K562 (cell line): ENCODE measurements around the gene FOXA3. TPM values are rescaled to one million over a fixed set of nuclear protein-coding genes. Genes with fewer than 3 reads are reported as not detected.

Experiments used
- ATF3 ChIP-seq, 2 experiments: fragments of 450-650 bp in 1 of 2; sonication (generic) in 1 of 2; formaldehyde crosslinking in 1 of 2; IDR thresholded peaks in 1 of 2; conservative IDR thresholded peaks in 1 of 2; 2 replicates each; pipeline versions ENCODE4 v1.6.1 to v1.8.1; 2016 to 2023; ENCODE audit warnings: mild to moderate bottlenecking in 2 of 2, moderate library complexity in 2 of 2, inconsistent platforms in 1 of 2, missing genetic modification reagents in 1 of 2
- CEBPG ChIP-seq, 3 experiments: fragments of 200-800 bp in 1 of 3; sonication (Bioruptor generic) in 1 of 3; sonication (generic) in 1 of 3; formaldehyde crosslinking in 1 of 3; IDR thresholded peaks in 2 of 3; conservative IDR thresholded peaks in 1 of 3; 2 replicates each; pipeline versions ENCODE4 v1.6.1 to v1.8.0; 2016 to 2022; ENCODE audit warnings: missing compliant biosample characterization in 2 of 3, missing genetic modification characterization in 2 of 3, mild to moderate bottlenecking in 1 of 3, missing genetic modification reagents in 1 of 3
- CGGBP1 ChIP-seq: fragments of 250-450 bp; sonication (Bioruptor Pico); IDR thresholded peaks from 2 replicates; pipeline ENCODE4 v1.9.0; 2021; ENCODE audit warnings: mild to moderate bottlenecking
- DPF2 ChIP-seq: fragments of 450-650 bp; IDR thresholded peaks from 2 replicates; pipeline ENCODE4 v1.6.1; 2016
- EZH2 ChIP-seq: IDR thresholded peaks from 2 replicates; pipeline ENCODE4 v1.6.1; 2012; ENCODE audit warnings: low read depth, mild to moderate bottlenecking, inconsistent platforms, low read length, borderline replicate concordance
- HMG20A ChIP-seq: fragments of 450-650 bp; formaldehyde crosslinking; conservative IDR thresholded peaks from 2 replicates; pipeline ENCODE4 v1.4.0; 2020; ENCODE audit warnings: mild to moderate bottlenecking, mixed read lengths
- MAFG ChIP-seq: fragments of 450-650 bp; conservative IDR thresholded peaks from 2 replicates; pipeline ENCODE4 v1.6.1; 2016; ENCODE audit warnings: missing genetic modification characterization, missing compliant biosample characterization
- MAZ ChIP-seq, 2 experiments: fragments of 450-650 bp in 1 of 2; sonication (generic) in 1 of 2; formaldehyde crosslinking; IDR thresholded peaks in 1 of 2; conservative IDR thresholded peaks in 1 of 2; 2 replicates each; pipeline versions ENCODE4 v1.4.0 to v1.5.0; 2020; ENCODE audit warnings: mild to moderate bottlenecking in 1 of 2, missing genetic modification reagents in 1 of 2
- PCBP2 ChIP-seq: fragments of 200-400 bp; formaldehyde crosslinking; IDR thresholded peaks from 2 replicates; pipeline ENCODE4 v1.6.1; 2018; ENCODE audit warnings: low read length, low read depth, mild to moderate bottlenecking, moderate library complexity; ENCODE audit not compliant: poor library complexity, severe bottlenecking
- RNF2 ChIP-seq: sonication (generic); IDR thresholded peaks from 2 replicates; pipeline ENCODE4 v1.6.1; 2016
- TGIF2 ChIP-seq: sonication (generic); formaldehyde crosslinking; IDR thresholded peaks from 2 replicates; pipeline ENCODE4 v1.8.1; 2022; ENCODE audit warnings: mild to moderate bottlenecking, missing genetic modification reagents, moderate library complexity
- THRAP3 ChIP-seq: fragments of 450-650 bp; IDR thresholded peaks from 2 replicates; pipeline ENCODE4 v1.6.1; 2016; ENCODE audit warnings: mild to moderate bottlenecking, inconsistent platforms, borderline replicate concordance
- USF2 ChIP-seq: sonication (generic); formaldehyde crosslinking; IDR thresholded peaks from 2 replicates; pipeline ENCODE4 v1.5.0; 2020; ENCODE audit warnings: missing genetic modification reagents
- XRCC4 ChIP-seq: IDR thresholded peaks from one replicate; pipeline ENCODE4 v1.6.1; 2011; ENCODE audit not compliant: insufficient read depth, insufficient read length; ENCODE audit errors: extremely low read depth
- ZBTB8A ChIP-seq: fragments of 450-650 bp; IDR thresholded peaks from 2 replicates; pipeline ENCODE4 v1.6.1; 2018; ENCODE audit warnings: mild to moderate bottlenecking, moderate library complexity; ENCODE audit not compliant: partially characterized antibody
- ZNF133 ChIP-seq: fragments of 250-450 bp; sonication (Bioruptor Pico); IDR thresholded peaks from 2 replicates; pipeline ENCODE4 v1.4.0; 2020; ENCODE audit warnings: mild to moderate bottlenecking
- ZNF583 ChIP-seq: fragments of 250-450 bp; sonication (Bioruptor Pico); IDR thresholded peaks from 2 replicates; pipeline ENCODE4 v1.4.0; 2020
- ZNF780A ChIP-seq: fragments of 250-450 bp; sonication (Bioruptor Pico); IDR thresholded peaks from 2 replicates; pipeline ENCODE4 v1.5.0; 2021; ENCODE audit warnings: mild to moderate bottlenecking
- polyA plus RNA-seq, 8 experiments: library from polyadenylated mRNA; depleted of rRNA in 4 of 8; stranded (reverse) in 5 of 8; unstranded in 3 of 8; fragments of >200 nt; fragmentation: Nextera tagmentation in 2 of 8; fragmentation: Illumina TruSeq in 1 of 8; extraction: Ambion mirVana in 2 of 8; extraction: Trizol in 1 of 8; gene quantifications; 2 replicates each; pipeline versions ENCODE4 v1.2.1 to v1.2.3, GENCODE V29; 2011 to 2014; ENCODE audit warnings: inconsistent platforms in 1 of 8, missing spikeins in 1 of 8
- total RNA-seq, 7 experiments: library from RNA; depleted of rRNA in 6 of 7; stranded (reverse); fragments of >200 nt in 6 of 7; fragmentation: Illumina TruSeq in 2 of 7; extraction: Trizol in 2 of 7; gene quantifications; 2 replicates each; pipeline versions ENCODE4 v1.2.1 to v1.2.3, GENCODE V29; 2011 to 2021; ENCODE audit warnings: low replicate concordance in 1 of 7
- TF ChIP-seq, protein P1 (sequence below): fragments of 450-650 bp; IDR thresholded peaks from 2 replicates; pipeline ENCODE4 v1.6.1; 2016; ENCODE audit warnings: low read depth, mild to moderate bottlenecking, moderate library complexity
- TF ChIP-seq, protein P2 (sequence below): sonication (generic); formaldehyde crosslinking; IDR thresholded peaks from 2 replicates; pipeline ENCODE4 v1.8.0; 2022; ENCODE audit warnings: mild to moderate bottlenecking, missing genetic modification reagents

The FOXA3 gene
- total and polyA plus RNA-seq, 9 of the 15 experiments (the other 6 are each of a cell fraction or from before 2014, with no cell fraction given), result 1.3 to 15.5 (median 4.7) TPM

GRCh38 chr19:45876411-45877197 lies 12.5 kb downstream of the FOXA3 start (continued):
- TF ChIP-seq XRCC4, result no peak
- TF ChIP-seq EZH2, result no peak
- no peak for TF ChIP-seq ZBTB8A
- peak; percentile 73 to 74; a peak in 3 of 4 replicates for TF ChIP-seq MAZ (CRISPR knock-in tag; conservative IDR thresholded peaks at IDR 0.05 in 1 of 2, IDR thresholded peaks at IDR 0.05 in 1 of 2)
- no peak for TF ChIP-seq CEBPG (CRISPR knock-in tag; IDR thresholded peaks at IDR 0.05)
- TF ChIP-seq CEBPG (tag; conservative IDR thresholded peaks at IDR 0.05 in 1 of 2, IDR thresholded peaks at IDR 0.05 in 1 of 2), result no peak
- TF ChIP-seq TGIF2, result no peak
- TF ChIP-seq HMG20A (CRISPR knock-in tag), result no peak
- TF ChIP-seq RNF2, result peak; percentile 43; the same call in 1 of the 2 replicates
- no peak for TF ChIP-seq THRAP3
- no peak for TF ChIP-seq ATF3 (IDR thresholded peaks at IDR 0.05)
- no peak for TF ChIP-seq ATF3 (CRISPR knock-in tag; conservative IDR thresholded peaks at IDR 0.05)
- TF ChIP-seq ZNF133, result no peak
- TF ChIP-seq, protein P1, sequence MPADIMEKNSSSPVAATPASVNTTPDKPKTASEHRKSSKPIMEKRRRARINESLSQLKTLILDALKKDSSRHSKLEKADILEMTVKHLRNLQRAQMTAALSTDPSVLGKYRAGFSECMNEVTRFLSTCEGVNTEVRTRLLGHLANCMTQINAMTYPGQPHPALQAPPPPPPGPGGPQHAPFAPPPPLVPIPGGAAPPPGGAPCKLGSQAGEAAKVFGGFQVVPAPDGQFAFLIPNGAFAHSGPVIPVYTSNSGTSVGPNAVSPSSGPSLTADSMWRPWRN, result 0 out of 2 replicates have a peak, but pooled peaks have one; percentile 7
- TF ChIP-seq ZNF780A (CRISPR knock-in tag), result no peak
- TF ChIP-seq ZNF583 (CRISPR knock-in tag), result no peak
- TF ChIP-seq MAFG (tag), result no peak
- TF ChIP-seq PCBP2, result no peak
- TF ChIP-seq, protein P2, sequence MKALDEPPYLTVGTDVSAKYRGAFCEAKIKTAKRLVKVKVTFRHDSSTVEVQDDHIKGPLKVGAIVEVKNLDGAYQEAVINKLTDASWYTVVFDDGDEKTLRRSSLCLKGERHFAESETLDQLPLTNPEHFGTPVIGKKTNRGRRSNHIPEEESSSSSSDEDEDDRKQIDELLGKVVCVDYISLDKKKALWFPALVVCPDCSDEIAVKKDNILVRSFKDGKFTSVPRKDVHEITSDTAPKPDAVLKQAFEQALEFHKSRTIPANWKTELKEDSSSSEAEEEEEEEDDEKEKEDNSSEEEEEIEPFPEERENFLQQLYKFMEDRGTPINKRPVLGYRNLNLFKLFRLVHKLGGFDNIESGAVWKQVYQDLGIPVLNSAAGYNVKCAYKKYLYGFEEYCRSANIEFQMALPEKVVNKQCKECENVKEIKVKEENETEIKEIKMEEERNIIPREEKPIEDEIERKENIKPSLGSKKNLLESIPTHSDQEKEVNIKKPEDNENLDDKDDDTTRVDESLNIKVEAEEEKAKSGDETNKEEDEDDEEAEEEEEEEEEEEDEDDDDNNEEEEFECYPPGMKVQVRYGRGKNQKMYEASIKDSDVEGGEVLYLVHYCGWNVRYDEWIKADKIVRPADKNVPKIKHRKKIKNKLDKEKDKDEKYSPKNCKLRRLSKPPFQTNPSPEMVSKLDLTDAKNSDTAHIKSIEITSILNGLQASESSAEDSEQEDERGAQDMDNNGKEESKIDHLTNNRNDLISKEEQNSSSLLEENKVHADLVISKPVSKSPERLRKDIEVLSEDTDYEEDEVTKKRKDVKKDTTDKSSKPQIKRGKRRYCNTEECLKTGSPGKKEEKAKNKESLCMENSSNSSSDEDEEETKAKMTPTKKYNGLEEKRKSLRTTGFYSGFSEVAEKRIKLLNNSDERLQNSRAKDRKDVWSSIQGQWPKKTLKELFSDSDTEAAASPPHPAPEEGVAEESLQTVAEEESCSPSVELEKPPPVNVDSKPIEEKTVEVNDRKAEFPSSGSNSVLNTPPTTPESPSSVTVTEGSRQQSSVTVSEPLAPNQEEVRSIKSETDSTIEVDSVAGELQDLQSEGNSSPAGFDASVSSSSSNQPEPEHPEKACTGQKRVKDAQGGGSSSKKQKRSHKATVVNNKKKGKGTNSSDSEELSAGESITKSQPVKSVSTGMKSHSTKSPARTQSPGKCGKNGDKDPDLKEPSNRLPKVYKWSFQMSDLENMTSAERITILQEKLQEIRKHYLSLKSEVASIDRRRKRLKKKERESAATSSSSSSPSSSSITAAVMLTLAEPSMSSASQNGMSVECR (CRISPR knock-in tag), result peak; percentile 50; the same call in 1 of the 2 replicates
- no peak for TF ChIP-seq USF2 (CRISPR knock-in tag)
- TF ChIP-seq CGGBP1 (CRISPR knock-in tag), result no peak
- peak; percentile 84 for TF ChIP-seq DPF2
